DND-41 (cell line): Measurements from ENCODE around the gene DCC.

Experiments
- ATAC-seq: fragments of 200-7000 bp; cut with Tn5 transposase; 3 replicates; pipeline ENCODE4 v1.9.1; 2021; ENCODE audit warnings: low read depth; ENCODE audit not compliant: insufficient read depth
- DNase-seq: peaks from one replicate; pipeline ENCODE4 v3.0.0-alpha.2; 2020
- H2AFZ ChIP-seq: 2 replicates; pipeline ENCODE4 v1.6.0; 2012; ENCODE audit warnings: low read depth, low read length
- H3K27ac ChIP-seq: 2 replicates; pipeline ENCODE4 v1.5.1; 2012; ENCODE audit warnings: low read length, inconsistent platforms
- H3K27me3 ChIP-seq: fragments of 200-600 bp; sonication (generic); 2 replicates; pipeline ENCODE4 v1.6.0; 2012; ENCODE audit warnings: low read length, mild to moderate bottlenecking, inconsistent platforms; ENCODE audit not compliant: insufficient read depth, poor library complexity
- H3K36me3 ChIP-seq: 2 replicates; pipeline ENCODE4 v1.5.1; 2012; ENCODE audit warnings: low read length, inconsistent platforms; ENCODE audit not compliant: insufficient read depth
- H3K4me1 ChIP-seq: 2 replicates; pipeline ENCODE4 v1.5.1; 2012; ENCODE audit warnings: mild to moderate bottlenecking, low read length; ENCODE audit not compliant: insufficient read depth
- H3K4me2 ChIP-seq: 2 replicates; pipeline ENCODE4 v1.6.0; 2012; ENCODE audit warnings: mild to moderate bottlenecking, moderate library complexity, low read length, inconsistent platforms; ENCODE audit not compliant: insufficient read depth
- H3K4me3 ChIP-seq, 2 experiments: fragments of 200-600 bp in 1 of 2; shearing (Covaris generic) in 1 of 2; 2 replicates each; pipeline ENCODE4 v1.5.1; 2012 to 2016; ENCODE audit warnings: inconsistent platforms in 2 of 2, low read length in 2 of 2, mild to moderate bottlenecking in 2 of 2, low read depth in 1 of 2, moderate library complexity in 1 of 2
- H3K79me2 ChIP-seq: 2 replicates; pipeline ENCODE4 v1.6.0; 2012; ENCODE audit warnings: low read length, inconsistent platforms; ENCODE audit not compliant: insufficient read depth
- H3K9ac ChIP-seq: 2 replicates; pipeline ENCODE4 v1.6.0; 2012; ENCODE audit warnings: low read depth, mild to moderate bottlenecking, inconsistent platforms, low read length, moderate library complexity
- H3K9me3 ChIP-seq: 2 replicates; pipeline ENCODE4 v1.5.1; 2012; ENCODE audit warnings: low read length, moderate library complexity, mild to moderate bottlenecking, inconsistent platforms; ENCODE audit not compliant: insufficient read depth, severe bottlenecking
- H4K20me1 ChIP-seq: 2 replicates; pipeline ENCODE4 v1.6.0; 2012; ENCODE audit warnings: low read length; ENCODE audit not compliant: insufficient read depth
- EZH2 ChIP-seq: IDR thresholded peaks from 3 replicates; pipeline ENCODE4 v1.6.1; 2012; ENCODE audit warnings: borderline replicate concordance, low read depth, mild to moderate bottlenecking, moderate library complexity, low read length, inconsistent platforms; ENCODE audit not compliant: severe bottlenecking
- TF ChIP-seq, protein P1 (sequence below): IDR thresholded peaks from 2 replicates; pipeline ENCODE4 v1.5.1; 2012; ENCODE audit warnings: borderline replicate concordance, low read length, moderate library complexity, mild to moderate bottlenecking; ENCODE audit not compliant: poor library complexity, severe bottlenecking; ENCODE audit errors: extremely low read depth

DCC gene

DNA sequence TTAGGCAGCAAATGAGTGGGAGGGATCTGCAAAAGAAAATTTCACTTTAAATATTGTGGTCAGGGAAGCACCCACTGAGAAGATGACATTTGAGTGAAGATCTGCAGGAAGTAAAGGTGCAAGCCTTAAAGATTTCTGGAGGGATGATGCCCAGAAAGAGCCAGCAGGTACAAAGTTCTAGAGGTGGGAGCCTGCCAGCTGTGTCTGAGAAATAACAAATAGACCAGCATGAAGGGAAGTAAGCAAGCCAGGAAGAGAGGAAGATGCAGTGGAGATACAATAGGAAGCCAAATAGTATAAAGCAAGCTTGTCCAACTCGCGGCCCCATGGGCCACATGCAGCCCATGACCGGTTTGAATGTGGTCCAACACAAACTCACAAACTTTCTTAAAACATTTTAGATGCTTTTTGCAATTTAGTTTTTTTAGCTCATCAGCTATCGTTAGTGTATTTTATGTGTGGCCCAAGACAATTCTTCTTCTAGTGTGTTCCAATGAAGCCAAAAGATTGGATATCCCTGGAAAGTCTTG lies 489.9 kb downstream of the DCC start:
- ATAC-seq = no peak
- Histone ChIP-seq H3K9me3 (no peaks in the 10 kb centered on the region), H4K20me1 (no peaks in the 10 kb centered on the region), H3K27me3 (no peaks in the 10 kb centered on the region), H3K4me3 (no peak overlapping the region), H3K27ac (no peak overlapping the region), H3K79me2 (no peaks in the 10 kb centered on the region), H3K36me3 (no peaks in the 10 kb centered on the region), H2AFZ (no peak overlapping the region), H3K9ac (no peak overlapping the region), H3K4me1 (no peaks in the 10 kb centered on the region), H3K4me2 (no peak overlapping the region)
- no peak for DNase-seq
- TF ChIP-seq, protein P1, sequence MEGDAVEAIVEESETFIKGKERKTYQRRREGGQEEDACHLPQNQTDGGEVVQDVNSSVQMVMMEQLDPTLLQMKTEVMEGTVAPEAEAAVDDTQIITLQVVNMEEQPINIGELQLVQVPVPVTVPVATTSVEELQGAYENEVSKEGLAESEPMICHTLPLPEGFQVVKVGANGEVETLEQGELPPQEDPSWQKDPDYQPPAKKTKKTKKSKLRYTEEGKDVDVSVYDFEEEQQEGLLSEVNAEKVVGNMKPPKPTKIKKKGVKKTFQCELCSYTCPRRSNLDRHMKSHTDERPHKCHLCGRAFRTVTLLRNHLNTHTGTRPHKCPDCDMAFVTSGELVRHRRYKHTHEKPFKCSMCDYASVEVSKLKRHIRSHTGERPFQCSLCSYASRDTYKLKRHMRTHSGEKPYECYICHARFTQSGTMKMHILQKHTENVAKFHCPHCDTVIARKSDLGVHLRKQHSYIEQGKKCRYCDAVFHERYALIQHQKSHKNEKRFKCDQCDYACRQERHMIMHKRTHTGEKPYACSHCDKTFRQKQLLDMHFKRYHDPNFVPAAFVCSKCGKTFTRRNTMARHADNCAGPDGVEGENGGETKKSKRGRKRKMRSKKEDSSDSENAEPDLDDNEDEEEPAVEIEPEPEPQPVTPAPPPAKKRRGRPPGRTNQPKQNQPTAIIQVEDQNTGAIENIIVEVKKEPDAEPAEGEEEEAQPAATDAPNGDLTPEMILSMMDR = no peak
- TF ChIP-seq EZH2 = no peak

DNA sequence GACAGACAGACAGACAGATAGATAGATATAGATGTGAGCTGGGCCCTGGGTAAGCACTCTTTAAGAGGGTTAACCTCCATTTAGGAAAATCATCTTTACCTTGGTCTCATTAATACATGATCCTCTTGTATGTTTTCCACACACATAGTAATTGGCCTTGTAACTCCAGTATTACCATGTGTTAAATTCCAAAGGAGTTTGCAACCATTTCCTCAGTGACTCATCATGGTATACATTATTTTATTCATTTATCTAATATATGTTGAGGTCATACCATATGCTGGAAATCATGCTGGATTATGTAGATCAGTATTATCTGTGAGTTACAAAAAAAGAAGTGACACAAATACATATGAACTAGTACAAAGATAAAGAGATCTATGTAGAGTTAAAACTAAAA lies 504.3 kb downstream of the DCC start:
- Histone ChIP-seq H3K4me3 (no peak overlapping the region), H2AFZ (no peak overlapping the region), H3K9ac (no peak overlapping the region), H3K4me1 (no peaks in the 10 kb centered on the region), H3K9me3 (no peaks in the 10 kb centered on the region), H3K27me3 (no peaks in the 10 kb centered on the region), H3K36me3 (no peaks in the 10 kb centered on the region), H3K79me2 (no peaks in the 10 kb centered on the region), H3K27ac (no peak overlapping the region), H3K4me2 (no peak overlapping the region), H4K20me1 (no peaks in the 10 kb centered on the region)
- DNase-seq (no peak), ATAC-seq (no peak)
- TF ChIP-seq, protein P1 = no peak
- TF ChIP-seq EZH2 = no peak

DNA sequence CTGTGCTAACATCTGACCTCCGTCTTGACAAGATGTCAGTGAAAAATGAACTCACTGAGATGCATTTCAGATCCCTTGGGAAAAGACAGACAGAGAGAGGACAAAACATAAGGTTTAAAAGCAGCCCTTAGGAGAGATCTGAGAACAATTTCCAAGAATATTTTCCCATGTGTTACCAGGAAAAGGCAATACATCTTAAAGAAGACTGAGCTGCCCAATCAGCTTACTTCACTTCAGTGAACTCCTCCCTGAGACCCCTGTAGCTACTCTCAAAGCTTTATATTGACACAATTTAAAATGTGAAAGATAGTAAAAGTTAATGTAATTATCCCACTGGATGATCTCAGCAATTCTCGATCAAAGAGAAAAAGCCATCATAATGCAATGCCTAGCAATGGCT lies 505.0 kb downstream of the DCC start:
- TF ChIP-seq, protein P1 = no peak
- TF ChIP-seq EZH2 = no peak
- no peak overlapping the region for H3K4me2 ChIP-seq
- DNase-seq (no peak), ATAC-seq (no peak)
- H3K9me3 ChIP-seq = no peaks in the 10 kb centered on the region
- H3K4me3 ChIP-seq = no peak overlapping the region
- no peak overlapping the region for H2AFZ ChIP-seq
- no peaks in the 10 kb centered on the region for H3K27me3 ChIP-seq
- H3K79me2 ChIP-seq = no peaks in the 10 kb centered on the region
- H3K4me1 ChIP-seq = no peaks in the 10 kb centered on the region
- H3K27ac ChIP-seq = no peak overlapping the region
- H3K36me3 ChIP-seq = no peaks in the 10 kb centered on the region
- no peaks in the 10 kb centered on the region for H4K20me1 ChIP-seq
- H3K9ac ChIP-seq = no peak overlapping the region

DNA sequence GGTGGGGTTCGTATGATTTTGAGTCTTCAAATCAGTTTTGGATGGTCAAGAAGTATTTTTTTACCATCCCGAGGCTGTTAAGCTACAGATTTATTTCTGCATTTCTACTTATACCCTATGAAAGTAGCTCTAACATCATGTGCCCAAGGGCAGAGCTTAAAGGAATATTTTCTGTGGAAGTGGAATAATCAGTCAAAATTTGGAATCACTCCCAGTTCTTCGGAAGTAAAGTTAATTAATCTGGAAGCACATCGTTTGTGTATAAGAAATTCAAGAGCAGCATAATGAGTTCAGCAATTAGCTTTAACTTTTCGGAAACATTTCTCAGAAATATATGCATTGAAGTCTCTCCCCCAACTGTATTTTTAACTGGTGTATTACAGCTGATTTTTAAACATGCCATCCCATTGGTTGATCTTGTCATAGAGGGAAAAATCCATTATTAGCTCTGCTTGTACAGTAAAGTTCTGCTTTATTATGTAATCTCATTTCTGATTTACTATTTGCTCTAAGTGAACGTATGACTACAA lies 510.1 kb downstream of the DCC start:
- Histone ChIP-seq H3K27me3 (no peaks in the 10 kb centered on the region), H3K9ac (no peak overlapping the region), H3K79me2 (no peaks in the 10 kb centered on the region), H3K4me2 (no peak overlapping the region), H3K4me1 (no peaks in the 10 kb centered on the region), H3K36me3 (no peaks in the 10 kb centered on the region), H4K20me1 (no peaks in the 10 kb centered on the region), H3K9me3 (no peaks in the 10 kb centered on the region), H3K4me3 (no peak overlapping the region), H3K27ac (no peak overlapping the region), H2AFZ (no peak overlapping the region)
- TF ChIP-seq EZH2 = no peak
- TF ChIP-seq, protein P1 = no peak
- DNase-seq = no peak
- ATAC-seq = no peak
